ENCODE results near the gene KEAP1.
A peak's percentile ranks its signal among the peaks of the same experiment; 100 is the strongest.
"Not testable (repeated sequence)": the region's sequence is repeated elsewhere in the genome, so short reads cannot be mapped to it uniquely, and the experiment has no call there.

KEAP1 gene

GRCh38 chr19:10491472-10492047, 11.6 kb downstream of the KEAP1 start:
- DNase-seq, result no peak

- no peak for DNase-seq
Observed at GRCh38 chr19:10486551-10486950, 16.6 kb downstream of the KEAP1 start.

- DNase-seq, result peak; percentile 94 to 96
Observed at GRCh38 chr19:10478903-10479384, 24.2 kb downstream of the KEAP1 start.

GRCh38 chr19:10478476-10478875, 24.7 kb downstream of the KEAP1 start:
- DNase-seq, result no peak

GRCh38 chr19:10474962-10475451, 28.1 kb downstream of the KEAP1 start:
- DNase-seq, result no peak

GRCh38 chr19:10473192-10473591, 30.0 kb downstream of the KEAP1 start:
- DNase-seq, result no peak

GRCh38 chr19:10471909-10472308, 31.2 kb downstream of the KEAP1 start:
- no peak for DNase-seq

- no peak for DNase-seq
Observed at GRCh38 chr19:10468133-10468532, 35.0 kb downstream of the KEAP1 start.

GRCh38 chr19:10467104-10467706, 36.0 kb downstream of the KEAP1 start:
- DNase-seq, result no peak

- DNase-seq, result no peak
Observed at GRCh38 chr19:10464456-10464855, 38.7 kb downstream of the KEAP1 start.

- DNase-seq, result no peak
Observed at GRCh38 chr19:10462557-10462956, 40.6 kb downstream of the KEAP1 start.

- not testable (repeated sequence) for DNase-seq
Observed at GRCh38 chr19:10462042-10462441, 41.1 kb downstream of the KEAP1 start.

- DNase-seq, result peak; percentile 60 to 91
Observed at GRCh38 chr19:10461047-10461949, 41.9 kb downstream of the KEAP1 start.

- DNase-seq, result no peak
Observed at GRCh38 chr19:10460714-10461046, 42.5 kb downstream of the KEAP1 start.

GRCh38 chr19:10458733-10459132, 44.4 kb downstream of the KEAP1 start:
- DNase-seq, result not testable (repeated sequence)

GRCh38 chr19:10454267-10454666, 48.9 kb downstream of the KEAP1 start:
- peak in 1 of 2 donors; percentile 15 for DNase-seq

GRCh38 chr19:10453852-10454251, 49.3 kb downstream of the KEAP1 start:
- DNase-seq, result no peak

- DNase-seq, result no peak
Observed at GRCh38 chr19:10452726-10453618, 50.2 kb downstream of the KEAP1 start.

- no peak for DNase-seq
Observed at GRCh38 chr19:10450853-10451609, 52.1 kb downstream of the KEAP1 start.

- no peak for DNase-seq
Observed at GRCh38 chr19:10450191-10450852, 52.8 kb downstream of the KEAP1 start.

- no peak for DNase-seq
Observed at GRCh38 chr19:10449037-10449436, 54.1 kb downstream of the KEAP1 start.

Data from hippocampal formation (tissue), 2 donors.